Measurements from ENCODE around the gene AOX1. TPM values are rescaled to one million over a fixed set of nuclear protein-coding genes. Genes with fewer than 3 reads are reported as not detected.

AOX1 gene
- polyA plus RNA-seq, 1 of the 3 experiments (the other 2 are of a cell fraction), result 3.3 TPM

- H2AFZ ChIP-seq (ENCODE audit: low read depth), result 0 out of 2 replicates have a peak overlapping the region, but pooled peaks have one; percentile 68
- peak overlapping the region in 1 of 2 experiments; percentile 38; a peak in 1 of 4 replicates for H3K27ac ChIP-seq (ENCODE audit: low read depth in 2 of 2, low read length in 1 of 2)
- H3F3A ChIP-seq (replicated peaks; ENCODE audit: insufficient read depth), result peaks cover 14% of the 10 kb centered on the region
- no peaks in the 10 kb centered on the region for H3K9me3 ChIP-seq
- no peak for DNase-seq
- no peak overlapping the region for H3K4me3 ChIP-seq (ENCODE audit: low read depth in 2 of 2, low read length in 1 of 2)
- ChIA-PET POLR2A (no interaction called here), CTCF (interaction anchor here (0.7 to 1.9 kb wide), 4 partner anchors 12 to 89 kb away, joined by 3 to 8 read pairs (median 4); no protein-coding TSS in a partner anchor)
- TF ChIP-seq PBX3 (IDR thresholded peaks at IDR 0.05) (no peak), USF2 (IDR thresholded peaks at IDR 0.05; ENCODE audit: borderline replicate concordance, low read depth, low read length) (no peak), TCF12 (IDR thresholded peaks at IDR 0.05) (no peak), FOXM1 (IDR thresholded peaks at IDR 0.05; ENCODE audit: low read depth) (no peak), TAF1 (IDR thresholded peaks at IDR 0.05; ENCODE audit: borderline replicate concordance, low read depth, low read length) (no peak), MEF2A (IDR thresholded peaks at IDR 0.05; ENCODE audit: borderline replicate concordance, low read depth) (no peak), MAX (IDR thresholded peaks at IDR 0.05; ENCODE audit: low read depth) (no peak), SIN3A (IDR thresholded peaks at IDR 0.05; ENCODE audit: borderline replicate concordance, low read depth, low read length) (no peak), RXRA (IDR thresholded peaks at IDR 0.05; ENCODE audit: borderline replicate concordance, low read depth) (no peak), GATA2 (CRISPR knock-in tag; IDR thresholded peaks at IDR 0.05) (no peak), ELF1 (IDR thresholded peaks at IDR 0.05) (no peak), RCOR1 (IDR thresholded peaks at IDR 0.05; ENCODE audit: low read length) (no peak), EZH2phosphoT487 (IDR thresholded peaks at IDR 0.05; ENCODE audit: borderline replicate concordance, low read depth) (no peak), JUND (IDR thresholded peaks at IDR 0.05) (0 out of 2 replicates have a peak, but pooled peaks have one; percentile 27), IRF3 (IDR thresholded peaks at IDR 0.05; ENCODE audit: low read depth, low read length) (no peak), FOXJ3 (CRISPR knock-in tag; IDR thresholded peaks at IDR 0.05) (no peak), NRF1 (IDR thresholded peaks at IDR 0.05; ENCODE audit: low read depth, low read length) (no peak), RAD21 (IDR thresholded peaks at IDR 0.05; ENCODE audit: low read length) (no peak), NFIC (IDR thresholded peaks at IDR 0.05; ENCODE audit: borderline replicate concordance) (no peak), CTCF (IDR thresholded peaks at IDR 0.05) (peak; percentile 13; the same call in 1 of the 2 replicates), FOSL2 (IDR thresholded peaks at IDR 0.05; ENCODE audit: borderline replicate concordance, low read depth) (peak; percentile 46; the same call in 1 of the 2 replicates), USF1 (IDR thresholded peaks at IDR 0.05; ENCODE audit: borderline replicate concordance, low read depth) (no peak), GABPA (IDR thresholded peaks at IDR 0.05; ENCODE audit: low read depth) (no peak)
- 36% methylated on average over 1 of the region's 1 CpG for WGBS (ENCODE audit: low lambda C conversion rate)
- no peak overlapping the region for H3K4me2 ChIP-seq
- no peaks in the 10 kb centered on the region for H3K36me3 ChIP-seq (replicated peaks in 1 of 2; ENCODE audit: control insufficient read depth in 1 of 2, insufficient read depth in 2 of 2, low read length in 1 of 2)
- H3K9me2 ChIP-seq, result no peaks in the 10 kb centered on the region
- H3K79me2 ChIP-seq (ENCODE audit: insufficient read depth), result no peaks in the 10 kb centered on the region
- no peak overlapping the region for H3K9ac ChIP-seq
- H3K4me1 ChIP-seq (ENCODE audit: control insufficient read depth in 1 of 2, insufficient read depth in 2 of 2, low read depth in 1 of 2, low read length in 1 of 2), result peaks cover 14 to 17% of the 10 kb centered on the region in 2 experiments
- no peaks in the 10 kb centered on the region for H3K27me3 ChIP-seq (ENCODE audit: insufficient read depth)
- no peaks in the 10 kb centered on the region for H4K20me1 ChIP-seq (ENCODE audit: insufficient read depth)
Measured at GRCh38 chr2:200615247-200615646, 29.4 kb downstream of the AOX1 start.
